WTC11 (cell line): ENCODE data around the gene RGL1. TPM values are rescaled to one million over a fixed set of nuclear protein-coding genes. Genes with fewer than 3 reads are reported as not detected.

Source experiments
- ATAC-seq: fragments of 200-7000 bp; cut with Tn5 transposase; 2 replicates; pipeline ENCODE4 v1.10.0; 2021; ENCODE audit warnings: mild to moderate bottlenecking, moderate library complexity
- CTCF ChIA-PET: fragments of 300-600 bp; sonication (Branson Sonifier 250); formaldehyde crosslinking; loops from one replicate; lab custom pipeline; 2021; ENCODE audit warnings: antibody characterized with exemption; lab: Charles Lee
- POLR2A ChIA-PET: fragments of 350-600 bp; sonication (Branson Sonifier 250); formaldehyde crosslinking; loops from one replicate; lab custom pipeline; 2021; ENCODE audit warnings: antibody characterized with exemption; lab: Charles Lee
- DNase-seq: peaks from one replicate; pipeline ENCODE4 v3.0.0; 2021; ENCODE audit warnings: low spot score
- H3K27ac Mint-ChIP-seq: 2 replicates; pipeline ENCODE4 v1.8.0; 2021; ENCODE audit warnings: mixed read lengths
- H3K27me3 Mint-ChIP-seq: 2 replicates; pipeline ENCODE4 v1.8.0; 2021; ENCODE audit warnings: low read depth, mild to moderate bottlenecking, moderate library complexity, mixed read lengths
- H3K36me3 Mint-ChIP-seq: 2 replicates; pipeline ENCODE4 v1.8.0; 2021; ENCODE audit warnings: mixed read lengths
- H3K4me1 Mint-ChIP-seq: 2 replicates; pipeline ENCODE4 v1.8.0; 2022; ENCODE audit warnings: mixed read lengths
- H3K4me3 Mint-ChIP-seq: 2 replicates; pipeline ENCODE4 v1.8.0; 2021; ENCODE audit warnings: mild to moderate bottlenecking, moderate library complexity, mixed read lengths
- H3K9me3 Mint-ChIP-seq: 2 replicates; pipeline ENCODE4 v1.8.0; 2021; ENCODE audit warnings: mixed read lengths
- CREM ChIP-seq: sonication (generic); formaldehyde crosslinking; IDR thresholded peaks from 2 replicates; pipeline ENCODE4 v1.8.1; 2022; ENCODE audit warnings: mild to moderate bottlenecking, missing genetic modification reagents, moderate library complexity
- ETV6 ChIP-seq: sonication (generic); formaldehyde crosslinking; IDR thresholded peaks from 2 replicates; pipeline ENCODE4 v1.8.1; 2022; ENCODE audit warnings: mild to moderate bottlenecking, missing genetic modification reagents
- FOXP1 ChIP-seq: sonication (generic); formaldehyde crosslinking; IDR thresholded peaks from 2 replicates; pipeline ENCODE4 v1.8.0; 2022; ENCODE audit warnings: missing genetic modification reagents, mild to moderate bottlenecking, moderate library complexity, borderline replicate concordance
- PRRX2 ChIP-seq: fragments of 250-450 bp; sonication (Bioruptor Pico); IDR thresholded peaks from 2 replicates; pipeline ENCODE4 v1.8.0; 2021; ENCODE audit warnings: mild to moderate bottlenecking
- ZNF396 ChIP-seq: fragments of 250-450 bp; sonication (Bioruptor Pico); IDR thresholded peaks from 2 replicates; pipeline ENCODE4 v1.8.0; 2021; ENCODE audit warnings: mild to moderate bottlenecking, moderate library complexity, borderline replicate concordance
- total RNA-seq: library from RNA; stranded (reverse); gene quantifications from 3 replicates; pipeline ENCODE4 v1.2.3, GENCODE V29; 2021
- TF ChIP-seq, protein P1 (sequence below): sonication (generic); formaldehyde crosslinking; conservative IDR thresholded peaks from 2 replicates; pipeline ENCODE4 v1.8.1; 2022; ENCODE audit warnings: mild to moderate bottlenecking, missing genetic modification reagents
- TF ChIP-seq, protein P2 (sequence below): sonication (generic); formaldehyde crosslinking; IDR thresholded peaks from 2 replicates; pipeline ENCODE4 v1.8.0; 2023; ENCODE audit warnings: missing genetic modification reagents, mild to moderate bottlenecking, borderline replicate concordance
- TF ChIP-seq, protein P3 (sequence below): sonication (generic); formaldehyde crosslinking; conservative IDR thresholded peaks from 2 replicates; pipeline ENCODE4 v1.8.1; 2023; ENCODE audit warnings: mild to moderate bottlenecking, low read depth, missing genetic modification reagents, moderate library complexity
- TF ChIP-seq, protein P4 (sequence below): sonication (generic); formaldehyde crosslinking; IDR thresholded peaks from 2 replicates; pipeline ENCODE4 v1.8.1; 2023; ENCODE audit warnings: mild to moderate bottlenecking, missing genetic modification reagents, moderate library complexity
- TF ChIP-seq, protein P5 (sequence below): sonication (generic); formaldehyde crosslinking; IDR thresholded peaks from 2 replicates; pipeline ENCODE4 v1.8.0; 2022; ENCODE audit warnings: mild to moderate bottlenecking, missing genetic modification reagents
- TF ChIP-seq, protein P6 (sequence below): fragments of 250-450 bp; sonication (Bioruptor Pico); IDR thresholded peaks from 2 replicates; pipeline ENCODE4 v1.9.0; 2021; ENCODE audit warnings: mild to moderate bottlenecking
- TF ChIP-seq, protein P7 (sequence below): sonication (generic); formaldehyde crosslinking; IDR thresholded peaks from 2 replicates; pipeline ENCODE4 v1.8.1; 2022; ENCODE audit warnings: low read depth, missing genetic modification reagents, borderline replicate concordance
- TF ChIP-seq, protein P8 (sequence below): fragments of 200-600 bp; IDR thresholded peaks from 2 replicates; pipeline ENCODE4 v1.8.0; 2022; ENCODE audit warnings: antibody characterized with exemption
- TF ChIP-seq, protein P9 (sequence below): sonication (generic); formaldehyde crosslinking; IDR thresholded peaks from 2 replicates; pipeline ENCODE4 v1.8.1; 2022; ENCODE audit warnings: low read depth, mild to moderate bottlenecking, moderate library complexity, missing genetic modification reagents, borderline replicate concordance

Gene RGL1
- total RNA-seq, 1 experiment from 2014 or later = 1.5 TPM

DNA sequence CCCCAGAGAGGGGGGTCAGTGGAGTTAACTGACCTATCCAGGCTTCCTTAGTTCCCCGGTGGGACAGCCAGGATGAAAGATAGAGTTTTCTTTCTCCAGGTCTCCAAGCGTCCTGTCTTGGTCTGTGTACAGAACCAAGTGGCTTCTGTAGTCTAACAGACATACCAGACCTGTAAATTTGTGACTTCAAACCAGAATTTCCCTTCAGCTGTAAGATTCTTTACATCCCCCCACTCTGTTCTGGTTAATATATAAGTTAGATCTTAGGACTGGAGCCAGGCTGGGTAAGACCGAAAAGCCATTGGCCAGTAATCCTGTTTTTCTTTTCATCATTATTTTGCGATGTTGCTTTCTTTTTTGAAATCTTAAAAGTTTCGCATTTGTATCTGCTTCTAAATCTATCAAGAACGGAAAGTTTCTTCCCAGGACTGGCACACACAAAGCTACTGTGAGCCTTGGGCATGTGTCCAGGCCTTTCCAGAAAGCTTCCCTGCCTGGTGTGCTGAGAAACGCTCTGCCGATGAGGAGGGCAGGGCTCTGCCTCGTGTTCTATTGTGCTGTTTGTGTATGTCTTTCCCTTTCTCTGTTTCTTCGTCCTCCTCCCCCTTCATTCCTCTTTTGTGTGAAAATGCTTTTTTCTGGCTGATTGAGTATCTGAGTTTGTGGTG is 72.3 kb downstream of the RGL1 start:
- H3K36me3 Mint-ChIP-seq = no peaks in the 10 kb centered on the region
- no peak for DNase-seq
- no peak overlapping the region for H3K4me3 Mint-ChIP-seq
- H3K27me3 Mint-ChIP-seq = no peaks in the 10 kb centered on the region
- H3K4me1 Mint-ChIP-seq = peaks cover 47% of the 10 kb centered on the region
- ATAC-seq = no peak
- TF ChIP-seq, protein P1, sequence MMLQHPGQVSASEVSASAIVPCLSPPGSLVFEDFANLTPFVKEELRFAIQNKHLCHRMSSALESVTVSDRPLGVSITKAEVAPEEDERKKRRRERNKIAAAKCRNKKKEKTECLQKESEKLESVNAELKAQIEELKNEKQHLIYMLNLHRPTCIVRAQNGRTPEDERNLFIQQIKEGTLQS (CRISPR knock-in tag) = no peak
- TF ChIP-seq, protein P2, sequence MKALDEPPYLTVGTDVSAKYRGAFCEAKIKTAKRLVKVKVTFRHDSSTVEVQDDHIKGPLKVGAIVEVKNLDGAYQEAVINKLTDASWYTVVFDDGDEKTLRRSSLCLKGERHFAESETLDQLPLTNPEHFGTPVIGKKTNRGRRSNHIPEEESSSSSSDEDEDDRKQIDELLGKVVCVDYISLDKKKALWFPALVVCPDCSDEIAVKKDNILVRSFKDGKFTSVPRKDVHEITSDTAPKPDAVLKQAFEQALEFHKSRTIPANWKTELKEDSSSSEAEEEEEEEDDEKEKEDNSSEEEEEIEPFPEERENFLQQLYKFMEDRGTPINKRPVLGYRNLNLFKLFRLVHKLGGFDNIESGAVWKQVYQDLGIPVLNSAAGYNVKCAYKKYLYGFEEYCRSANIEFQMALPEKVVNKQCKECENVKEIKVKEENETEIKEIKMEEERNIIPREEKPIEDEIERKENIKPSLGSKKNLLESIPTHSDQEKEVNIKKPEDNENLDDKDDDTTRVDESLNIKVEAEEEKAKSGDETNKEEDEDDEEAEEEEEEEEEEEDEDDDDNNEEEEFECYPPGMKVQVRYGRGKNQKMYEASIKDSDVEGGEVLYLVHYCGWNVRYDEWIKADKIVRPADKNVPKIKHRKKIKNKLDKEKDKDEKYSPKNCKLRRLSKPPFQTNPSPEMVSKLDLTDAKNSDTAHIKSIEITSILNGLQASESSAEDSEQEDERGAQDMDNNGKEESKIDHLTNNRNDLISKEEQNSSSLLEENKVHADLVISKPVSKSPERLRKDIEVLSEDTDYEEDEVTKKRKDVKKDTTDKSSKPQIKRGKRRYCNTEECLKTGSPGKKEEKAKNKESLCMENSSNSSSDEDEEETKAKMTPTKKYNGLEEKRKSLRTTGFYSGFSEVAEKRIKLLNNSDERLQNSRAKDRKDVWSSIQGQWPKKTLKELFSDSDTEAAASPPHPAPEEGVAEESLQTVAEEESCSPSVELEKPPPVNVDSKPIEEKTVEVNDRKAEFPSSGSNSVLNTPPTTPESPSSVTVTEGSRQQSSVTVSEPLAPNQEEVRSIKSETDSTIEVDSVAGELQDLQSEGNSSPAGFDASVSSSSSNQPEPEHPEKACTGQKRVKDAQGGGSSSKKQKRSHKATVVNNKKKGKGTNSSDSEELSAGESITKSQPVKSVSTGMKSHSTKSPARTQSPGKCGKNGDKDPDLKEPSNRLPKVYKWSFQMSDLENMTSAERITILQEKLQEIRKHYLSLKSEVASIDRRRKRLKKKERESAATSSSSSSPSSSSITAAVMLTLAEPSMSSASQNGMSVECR (CRISPR knock-in tag) = no peak
- TF ChIP-seq, protein P3, sequence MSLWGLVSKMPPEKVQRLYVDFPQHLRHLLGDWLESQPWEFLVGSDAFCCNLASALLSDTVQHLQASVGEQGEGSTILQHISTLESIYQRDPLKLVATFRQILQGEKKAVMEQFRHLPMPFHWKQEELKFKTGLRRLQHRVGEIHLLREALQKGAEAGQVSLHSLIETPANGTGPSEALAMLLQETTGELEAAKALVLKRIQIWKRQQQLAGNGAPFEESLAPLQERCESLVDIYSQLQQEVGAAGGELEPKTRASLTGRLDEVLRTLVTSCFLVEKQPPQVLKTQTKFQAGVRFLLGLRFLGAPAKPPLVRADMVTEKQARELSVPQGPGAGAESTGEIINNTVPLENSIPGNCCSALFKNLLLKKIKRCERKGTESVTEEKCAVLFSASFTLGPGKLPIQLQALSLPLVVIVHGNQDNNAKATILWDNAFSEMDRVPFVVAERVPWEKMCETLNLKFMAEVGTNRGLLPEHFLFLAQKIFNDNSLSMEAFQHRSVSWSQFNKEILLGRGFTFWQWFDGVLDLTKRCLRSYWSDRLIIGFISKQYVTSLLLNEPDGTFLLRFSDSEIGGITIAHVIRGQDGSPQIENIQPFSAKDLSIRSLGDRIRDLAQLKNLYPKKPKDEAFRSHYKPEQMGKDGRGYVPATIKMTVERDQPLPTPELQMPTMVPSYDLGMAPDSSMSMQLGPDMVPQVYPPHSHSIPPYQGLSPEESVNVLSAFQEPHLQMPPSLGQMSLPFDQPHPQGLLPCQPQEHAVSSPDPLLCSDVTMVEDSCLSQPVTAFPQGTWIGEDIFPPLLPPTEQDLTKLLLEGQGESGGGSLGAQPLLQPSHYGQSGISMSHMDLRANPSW (CRISPR knock-in tag) = no peak
- TF ChIP-seq, protein P4, sequence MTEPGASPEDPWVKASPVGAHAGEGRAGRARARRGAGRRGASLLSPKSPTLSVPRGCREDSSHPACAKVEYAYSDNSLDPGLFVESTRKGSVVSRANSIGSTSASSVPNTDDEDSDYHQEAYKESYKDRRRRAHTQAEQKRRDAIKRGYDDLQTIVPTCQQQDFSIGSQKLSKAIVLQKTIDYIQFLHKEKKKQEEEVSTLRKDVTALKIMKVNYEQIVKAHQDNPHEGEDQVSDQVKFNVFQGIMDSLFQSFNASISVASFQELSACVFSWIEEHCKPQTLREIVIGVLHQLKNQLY (CRISPR knock-in tag) = no peak
- TF ChIP-seq, protein P5, sequence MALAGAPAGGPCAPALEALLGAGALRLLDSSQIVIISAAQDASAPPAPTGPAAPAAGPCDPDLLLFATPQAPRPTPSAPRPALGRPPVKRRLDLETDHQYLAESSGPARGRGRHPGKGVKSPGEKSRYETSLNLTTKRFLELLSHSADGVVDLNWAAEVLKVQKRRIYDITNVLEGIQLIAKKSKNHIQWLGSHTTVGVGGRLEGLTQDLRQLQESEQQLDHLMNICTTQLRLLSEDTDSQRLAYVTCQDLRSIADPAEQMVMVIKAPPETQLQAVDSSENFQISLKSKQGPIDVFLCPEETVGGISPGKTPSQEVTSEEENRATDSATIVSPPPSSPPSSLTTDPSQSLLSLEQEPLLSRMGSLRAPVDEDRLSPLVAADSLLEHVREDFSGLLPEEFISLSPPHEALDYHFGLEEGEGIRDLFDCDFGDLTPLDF (CRISPR knock-in tag) = no peak
- no peaks in the 10 kb centered on the region for H3K9me3 Mint-ChIP-seq
- ChIA-PET CTCF (no interaction called here), POLR2A (no interaction called here)
- no peak overlapping the region for H3K27ac Mint-ChIP-seq

DNA sequence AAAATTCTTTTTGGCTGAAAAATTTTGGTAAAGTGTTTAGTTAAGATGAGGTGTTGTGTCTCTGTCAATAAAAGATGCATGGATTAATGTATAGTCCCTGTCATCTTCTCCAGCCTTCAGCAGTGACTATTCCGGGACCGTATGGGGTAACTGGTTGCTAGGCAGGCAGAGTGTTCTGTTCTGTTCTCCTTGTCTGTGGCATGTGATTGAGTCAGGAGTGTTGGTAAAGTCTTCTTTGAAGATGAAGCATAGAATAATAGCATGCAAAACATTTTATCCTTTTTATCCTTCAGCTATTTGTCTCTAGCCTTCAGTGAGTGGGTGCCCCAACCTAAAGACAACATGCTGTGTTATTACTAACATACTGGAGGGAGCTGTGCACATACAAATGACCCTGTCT is 74.6 kb downstream of the RGL1 start:
- no peak overlapping the region for H3K4me3 Mint-ChIP-seq
- no peak overlapping the region for H3K27ac Mint-ChIP-seq
- H3K9me3 Mint-ChIP-seq = no peaks in the 10 kb centered on the region
- peaks cover 37% of the 10 kb centered on the region for H3K4me1 Mint-ChIP-seq
- H3K27me3 Mint-ChIP-seq = no peaks in the 10 kb centered on the region
- DNase-seq = no peak
- H3K36me3 Mint-ChIP-seq = no peaks in the 10 kb centered on the region
- ChIA-PET POLR2A (no interaction called here), CTCF (no interaction called here)
- ATAC-seq = no peak
- TF ChIP-seq ZNF396 (no peak), ETV6 (CRISPR knock-in tag) (no peak), CREM (CRISPR knock-in tag) (no peak), PRRX2 (CRISPR knock-in tag) (no peak), FOXP1 (CRISPR knock-in tag) (no peak)
- TF ChIP-seq, protein P6, sequence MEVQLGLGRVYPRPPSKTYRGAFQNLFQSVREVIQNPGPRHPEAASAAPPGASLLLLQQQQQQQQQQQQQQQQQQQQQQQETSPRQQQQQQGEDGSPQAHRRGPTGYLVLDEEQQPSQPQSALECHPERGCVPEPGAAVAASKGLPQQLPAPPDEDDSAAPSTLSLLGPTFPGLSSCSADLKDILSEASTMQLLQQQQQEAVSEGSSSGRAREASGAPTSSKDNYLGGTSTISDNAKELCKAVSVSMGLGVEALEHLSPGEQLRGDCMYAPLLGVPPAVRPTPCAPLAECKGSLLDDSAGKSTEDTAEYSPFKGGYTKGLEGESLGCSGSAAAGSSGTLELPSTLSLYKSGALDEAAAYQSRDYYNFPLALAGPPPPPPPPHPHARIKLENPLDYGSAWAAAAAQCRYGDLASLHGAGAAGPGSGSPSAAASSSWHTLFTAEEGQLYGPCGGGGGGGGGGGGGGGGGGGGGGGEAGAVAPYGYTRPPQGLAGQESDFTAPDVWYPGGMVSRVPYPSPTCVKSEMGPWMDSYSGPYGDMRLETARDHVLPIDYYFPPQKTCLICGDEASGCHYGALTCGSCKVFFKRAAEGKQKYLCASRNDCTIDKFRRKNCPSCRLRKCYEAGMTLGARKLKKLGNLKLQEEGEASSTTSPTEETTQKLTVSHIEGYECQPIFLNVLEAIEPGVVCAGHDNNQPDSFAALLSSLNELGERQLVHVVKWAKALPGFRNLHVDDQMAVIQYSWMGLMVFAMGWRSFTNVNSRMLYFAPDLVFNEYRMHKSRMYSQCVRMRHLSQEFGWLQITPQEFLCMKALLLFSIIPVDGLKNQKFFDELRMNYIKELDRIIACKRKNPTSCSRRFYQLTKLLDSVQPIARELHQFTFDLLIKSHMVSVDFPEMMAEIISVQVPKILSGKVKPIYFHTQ (CRISPR knock-in tag) = no peak
- TF ChIP-seq, protein P7, sequence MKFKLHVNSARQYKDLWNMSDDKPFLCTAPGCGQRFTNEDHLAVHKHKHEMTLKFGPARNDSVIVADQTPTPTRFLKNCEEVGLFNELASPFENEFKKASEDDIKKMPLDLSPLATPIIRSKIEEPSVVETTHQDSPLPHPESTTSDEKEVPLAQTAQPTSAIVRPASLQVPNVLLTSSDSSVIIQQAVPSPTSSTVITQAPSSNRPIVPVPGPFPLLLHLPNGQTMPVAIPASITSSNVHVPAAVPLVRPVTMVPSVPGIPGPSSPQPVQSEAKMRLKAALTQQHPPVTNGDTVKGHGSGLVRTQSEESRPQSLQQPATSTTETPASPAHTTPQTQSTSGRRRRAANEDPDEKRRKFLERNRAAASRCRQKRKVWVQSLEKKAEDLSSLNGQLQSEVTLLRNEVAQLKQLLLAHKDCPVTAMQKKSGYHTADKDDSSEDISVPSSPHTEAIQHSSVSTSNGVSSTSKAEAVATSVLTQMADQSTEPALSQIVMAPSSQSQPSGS (CRISPR knock-in tag) = no peak
- TF ChIP-seq, protein P8, sequence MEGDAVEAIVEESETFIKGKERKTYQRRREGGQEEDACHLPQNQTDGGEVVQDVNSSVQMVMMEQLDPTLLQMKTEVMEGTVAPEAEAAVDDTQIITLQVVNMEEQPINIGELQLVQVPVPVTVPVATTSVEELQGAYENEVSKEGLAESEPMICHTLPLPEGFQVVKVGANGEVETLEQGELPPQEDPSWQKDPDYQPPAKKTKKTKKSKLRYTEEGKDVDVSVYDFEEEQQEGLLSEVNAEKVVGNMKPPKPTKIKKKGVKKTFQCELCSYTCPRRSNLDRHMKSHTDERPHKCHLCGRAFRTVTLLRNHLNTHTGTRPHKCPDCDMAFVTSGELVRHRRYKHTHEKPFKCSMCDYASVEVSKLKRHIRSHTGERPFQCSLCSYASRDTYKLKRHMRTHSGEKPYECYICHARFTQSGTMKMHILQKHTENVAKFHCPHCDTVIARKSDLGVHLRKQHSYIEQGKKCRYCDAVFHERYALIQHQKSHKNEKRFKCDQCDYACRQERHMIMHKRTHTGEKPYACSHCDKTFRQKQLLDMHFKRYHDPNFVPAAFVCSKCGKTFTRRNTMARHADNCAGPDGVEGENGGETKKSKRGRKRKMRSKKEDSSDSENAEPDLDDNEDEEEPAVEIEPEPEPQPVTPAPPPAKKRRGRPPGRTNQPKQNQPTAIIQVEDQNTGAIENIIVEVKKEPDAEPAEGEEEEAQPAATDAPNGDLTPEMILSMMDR = no peak
- TF ChIP-seq, protein P9, sequence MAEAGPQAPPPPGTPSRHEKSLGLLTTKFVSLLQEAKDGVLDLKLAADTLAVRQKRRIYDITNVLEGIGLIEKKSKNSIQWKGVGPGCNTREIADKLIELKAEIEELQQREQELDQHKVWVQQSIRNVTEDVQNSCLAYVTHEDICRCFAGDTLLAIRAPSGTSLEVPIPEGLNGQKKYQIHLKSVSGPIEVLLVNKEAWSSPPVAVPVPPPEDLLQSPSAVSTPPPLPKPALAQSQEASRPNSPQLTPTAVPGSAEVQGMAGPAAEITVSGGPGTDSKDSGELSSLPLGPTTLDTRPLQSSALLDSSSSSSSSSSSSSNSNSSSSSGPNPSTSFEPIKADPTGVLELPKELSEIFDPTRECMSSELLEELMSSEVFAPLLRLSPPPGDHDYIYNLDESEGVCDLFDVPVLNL (CRISPR knock-in tag) = no peak
